Activated naive CD8-positive, alpha-beta T cell treated with anti-CD3 and anti-CD28 coated beads, Interleukin-2, amount 50 U/mL, for 16 hours (primary cell): ENCODE data around the gene PLCG1.
A peak's percentile ranks its signal among the peaks of the same experiment; 100 is the strongest.
"Not testable (repeated sequence)": the region's sequence is repeated elsewhere in the genome, so short reads cannot be mapped to it uniquely, and the experiment has no call there.

ENCODE experiments used
- DNase-seq: peaks from one replicate; pipeline ENCODE4 v3.0.0-alpha.2; 2020; ENCODE audit warnings: low read depth, low spot score

The PLCG1 gene

DNA sequence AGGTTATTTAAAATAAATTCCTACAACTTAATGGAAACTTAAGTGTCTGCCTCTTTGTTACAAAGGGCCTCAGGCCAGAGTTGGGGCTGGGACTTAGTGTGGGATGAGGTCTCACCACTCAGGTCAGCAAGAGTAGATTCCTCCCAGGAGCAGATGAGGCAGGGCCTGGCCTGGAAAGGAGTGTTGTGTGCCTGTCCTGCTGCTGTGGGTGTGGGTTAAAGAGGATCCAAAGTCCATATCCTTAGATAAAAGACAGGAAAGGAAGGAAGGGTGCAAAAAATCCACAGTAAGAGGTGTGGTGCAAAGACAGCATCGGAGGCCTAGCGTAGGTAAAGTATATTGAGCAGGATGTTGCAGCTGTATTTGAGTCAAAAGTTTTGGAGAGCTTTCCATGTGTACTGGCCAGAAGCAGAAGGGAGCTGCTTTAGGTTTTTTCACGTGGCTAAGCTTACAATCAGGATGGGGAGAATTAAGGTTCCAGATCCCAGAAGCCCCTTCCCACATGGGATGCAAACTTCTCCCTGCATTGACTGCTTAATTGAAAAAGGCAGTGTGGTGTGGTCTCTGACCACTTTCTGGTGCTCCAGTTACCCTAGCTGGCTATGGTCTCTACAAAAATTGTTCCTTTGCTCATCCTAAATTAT lies 12.8 kb upstream of the PLCG1 start:
- no peak for DNase-seq

DNA sequence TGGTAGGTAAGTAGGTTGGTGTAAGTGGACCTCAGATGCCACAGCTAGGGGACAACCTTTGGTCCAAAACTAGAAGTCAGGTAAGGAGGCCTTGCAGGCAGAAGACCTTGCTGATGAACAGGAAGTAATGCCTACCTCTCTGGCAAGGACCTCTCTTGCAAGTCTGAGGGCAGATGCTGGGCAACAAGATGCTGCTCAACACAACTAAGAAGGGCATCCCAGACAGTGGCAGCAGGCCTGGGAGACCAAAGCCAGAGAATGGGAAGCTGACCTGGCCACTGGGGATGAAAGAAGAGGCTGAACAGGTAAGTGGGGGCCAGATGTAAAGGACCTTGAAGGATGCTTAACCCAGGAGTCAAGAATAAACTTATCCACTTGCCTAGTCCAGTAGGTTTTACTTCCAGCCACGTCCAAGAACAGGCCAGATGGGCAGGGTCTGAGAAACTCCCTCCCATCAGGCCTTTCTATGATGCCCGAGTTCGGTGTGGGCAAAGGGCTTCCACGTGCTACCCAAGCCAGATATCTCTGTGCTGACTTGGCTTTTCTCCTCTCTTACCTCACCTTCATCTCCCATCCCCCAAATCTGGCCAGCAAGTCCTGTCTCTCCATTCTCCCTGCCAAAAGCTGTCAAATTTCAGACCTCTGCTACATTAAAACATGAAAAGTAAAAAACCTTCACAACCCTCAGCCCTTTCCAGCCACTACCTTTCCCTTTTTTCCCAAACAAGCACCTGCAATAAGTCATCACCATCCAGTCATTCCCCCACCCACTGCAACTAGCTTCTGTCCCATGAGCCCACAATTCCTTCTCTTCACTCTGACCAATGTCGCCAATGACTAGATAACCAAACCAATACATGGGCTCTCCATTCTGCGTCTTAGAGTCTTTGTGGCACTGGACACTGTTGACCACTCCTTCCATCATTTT lies 11.5 kb upstream of the PLCG1 start:
- DNase-seq: no peak

DNA sequence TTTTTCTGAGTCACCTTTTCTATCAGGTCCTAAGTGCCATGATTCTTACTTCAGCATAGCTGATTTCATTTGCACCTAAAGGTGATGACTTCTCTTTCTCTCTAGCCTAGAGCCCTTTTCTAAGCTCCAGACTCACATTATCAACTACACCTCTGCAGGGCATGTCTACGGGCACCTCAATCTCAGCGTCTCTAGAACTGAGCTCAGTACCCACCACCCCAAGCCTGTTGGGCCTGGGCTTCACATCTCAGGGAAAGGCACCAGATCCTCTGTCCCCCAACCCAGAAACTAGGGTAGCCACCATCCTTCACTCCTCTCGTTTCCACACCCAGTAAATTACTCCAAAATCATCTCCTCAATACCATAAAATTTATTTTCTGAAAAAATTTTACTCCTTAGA lies 10.6 kb upstream of the PLCG1 start:
- DNase-seq: no peak

DNA sequence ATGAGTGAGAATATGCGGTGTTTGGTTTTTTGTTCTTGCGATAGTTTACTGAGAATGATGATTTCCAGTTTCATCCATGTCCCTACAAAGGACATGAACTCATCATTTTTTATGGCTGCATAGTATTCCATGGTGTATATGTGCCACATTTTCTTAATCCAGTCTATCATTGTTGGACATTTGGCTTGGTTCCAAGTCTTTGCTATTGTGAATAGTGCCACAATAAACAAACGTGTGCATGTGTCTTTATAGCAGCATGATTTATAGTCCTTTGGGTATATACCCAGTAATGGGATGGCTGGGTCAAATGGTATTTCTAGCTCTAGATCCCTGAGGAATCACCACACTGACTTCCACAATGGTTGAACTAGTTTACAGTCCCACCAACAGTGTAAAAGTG lies 9.0 kb upstream of the PLCG1 start:
- not testable (repeated sequence) for DNase-seq

DNA sequence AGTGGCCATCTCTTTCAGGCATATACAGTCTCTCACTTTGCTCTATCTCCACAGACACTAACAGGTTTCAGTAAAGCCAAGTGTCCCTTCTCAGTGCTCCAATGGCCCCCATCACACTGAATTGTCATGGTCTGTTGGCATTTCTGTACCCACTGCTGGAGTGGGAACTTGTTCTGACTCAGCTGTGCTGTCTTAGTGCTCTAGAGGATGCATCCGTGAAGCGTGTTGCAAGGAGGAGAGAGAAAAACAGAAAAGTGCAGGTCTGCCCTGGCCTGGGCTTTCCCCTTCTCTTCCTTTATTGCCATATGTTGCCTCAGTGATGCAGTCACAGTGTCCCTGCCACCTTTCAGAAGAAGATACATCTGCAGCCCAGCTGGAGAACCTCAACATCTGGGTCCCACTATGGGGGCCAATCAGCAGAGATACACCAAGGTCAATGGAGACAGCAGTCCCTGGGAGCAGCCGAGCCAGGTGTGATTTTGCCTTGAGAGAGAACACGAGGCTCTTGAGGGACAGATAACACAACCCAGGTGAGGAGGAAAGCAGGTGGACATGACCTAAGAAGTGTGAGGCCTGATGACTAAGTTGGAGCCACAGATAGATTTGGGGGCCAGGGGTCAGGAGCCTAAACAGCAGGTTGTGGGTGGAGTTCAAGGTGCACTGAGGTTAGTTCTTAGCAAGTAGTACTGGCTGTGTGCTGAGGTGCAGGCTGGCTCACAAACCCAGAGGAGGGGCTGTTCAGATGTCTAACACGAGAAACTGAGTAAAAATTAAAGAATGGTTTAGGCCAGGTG lies 5.6 kb upstream of the PLCG1 start:
- DNase-seq: no peak

DNA sequence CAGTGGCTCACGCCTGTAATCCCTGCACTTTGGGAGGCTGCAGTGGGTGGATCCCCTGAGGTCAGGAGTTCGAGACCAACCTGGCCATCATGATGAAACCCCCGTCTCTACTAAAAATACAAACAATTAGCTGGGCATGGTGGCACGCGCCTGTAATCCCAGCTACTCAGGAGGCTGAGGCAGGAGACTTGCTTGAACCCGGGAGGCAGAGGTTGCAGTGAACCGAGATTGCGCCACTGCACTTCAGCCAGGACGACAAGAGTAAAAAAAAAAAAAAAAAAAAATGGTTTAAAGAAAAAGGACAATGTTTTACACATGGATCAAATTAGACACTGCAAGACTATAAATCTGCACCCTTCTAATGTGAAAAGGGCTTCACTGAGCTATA lies 5.0 kb upstream of the PLCG1 start:
- not testable (repeated sequence) for DNase-seq

DNA sequence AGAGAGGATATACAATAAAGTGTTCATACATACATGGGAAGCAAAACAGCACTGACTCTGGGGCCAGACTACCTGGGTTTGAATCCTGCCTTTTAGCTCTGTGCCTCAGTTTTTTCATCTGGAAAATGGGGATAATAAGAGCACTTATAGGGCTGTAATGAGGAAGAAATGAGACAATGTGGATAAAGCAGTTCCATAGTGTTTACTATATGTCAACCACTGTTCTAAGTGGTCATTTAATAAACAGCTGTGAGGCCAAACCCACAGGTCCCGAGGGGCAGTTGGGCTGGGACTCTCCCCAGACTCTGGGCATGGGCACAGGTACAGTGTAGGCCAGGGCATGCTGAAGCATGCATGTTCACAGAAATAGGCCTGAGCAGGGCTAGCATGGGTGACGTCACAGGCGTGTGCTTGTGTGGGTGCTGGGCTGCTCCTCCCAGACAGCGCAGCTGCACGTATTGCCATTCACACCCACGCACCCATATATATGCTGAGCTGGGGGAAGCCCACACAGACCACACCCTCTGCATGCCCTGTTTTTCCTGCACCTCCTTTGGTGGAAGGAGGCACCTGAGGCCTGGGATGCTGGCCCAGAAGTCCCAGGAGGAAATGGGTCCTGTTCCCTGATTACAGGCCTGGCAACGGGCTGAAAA lies 3.5 kb upstream of the PLCG1 start:
- no peak for DNase-seq

DNA sequence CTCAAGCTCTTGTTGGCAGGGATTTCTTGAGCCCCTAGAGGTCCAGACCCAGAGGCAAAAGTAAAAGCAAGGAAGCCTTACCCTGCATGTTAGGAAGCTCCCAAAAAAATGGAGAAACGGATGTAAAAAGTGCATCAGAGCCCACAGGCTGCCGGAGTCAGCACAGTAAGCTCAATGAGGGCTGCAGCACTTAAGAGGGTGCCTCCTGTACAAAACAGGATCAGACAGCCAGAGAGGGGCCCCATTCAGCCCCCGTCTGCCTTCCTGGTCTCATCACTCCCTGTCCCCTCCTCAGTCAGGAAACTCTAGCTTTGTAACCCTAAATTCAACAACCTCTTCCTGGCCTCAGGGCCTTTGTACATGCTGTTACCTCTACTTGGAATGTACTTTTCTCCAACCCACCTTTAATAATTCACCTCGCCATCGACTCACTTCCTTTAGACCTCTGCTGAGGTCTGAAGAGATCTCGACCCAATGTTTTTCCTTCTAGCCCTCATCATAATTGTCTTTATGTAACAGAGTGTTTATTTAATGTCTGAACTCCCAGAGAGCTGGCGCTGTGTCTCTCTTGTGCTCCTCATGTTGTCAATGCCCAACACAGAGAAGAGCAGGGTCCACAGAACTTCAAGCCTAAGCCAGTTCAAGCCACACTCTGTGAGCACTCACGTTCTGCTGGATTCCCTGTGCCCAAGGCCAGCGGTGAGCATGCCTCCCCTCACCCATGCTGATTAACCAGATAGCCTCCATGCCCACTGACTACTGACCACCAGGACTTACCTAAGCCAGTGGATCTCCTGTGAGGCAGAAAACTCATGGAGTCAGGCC lies 2.8 kb upstream of the PLCG1 start:
- DNase-seq: no peak

DNA sequence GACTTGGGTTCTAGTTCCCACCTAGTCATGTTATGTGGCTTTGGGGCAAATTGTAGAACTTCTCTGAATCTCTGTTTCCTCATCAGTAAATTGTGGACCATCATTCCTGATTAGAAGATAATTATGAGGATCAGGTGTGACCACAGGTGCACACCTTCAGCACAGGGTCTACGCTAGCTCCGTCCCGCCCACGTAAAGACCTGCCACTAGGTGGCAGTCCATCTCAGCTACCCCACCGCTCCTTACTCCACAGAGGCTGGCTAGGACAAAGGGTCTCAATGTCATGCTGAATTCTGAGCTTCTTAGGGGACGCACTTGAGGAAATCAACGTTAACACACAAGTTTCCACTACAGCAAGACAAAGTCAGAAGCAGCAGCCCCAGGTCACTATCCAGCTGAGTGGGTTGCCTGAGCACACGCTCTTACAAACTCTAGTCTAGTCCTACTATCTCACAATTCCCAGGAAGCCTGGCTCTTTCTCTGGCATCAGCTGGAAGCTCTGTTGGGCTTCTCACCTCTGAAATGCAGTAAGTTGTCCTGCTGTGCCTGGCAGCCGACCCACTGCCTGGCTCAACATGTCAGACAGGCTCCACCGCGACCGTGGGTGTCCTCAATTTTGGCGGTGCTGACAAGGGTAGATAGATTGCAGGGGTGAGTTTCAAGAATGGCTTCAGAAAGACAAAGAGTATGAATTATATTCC lies 2.0 kb upstream of the PLCG1 start:
- DNase-seq: peak; percentile 27

DNA sequence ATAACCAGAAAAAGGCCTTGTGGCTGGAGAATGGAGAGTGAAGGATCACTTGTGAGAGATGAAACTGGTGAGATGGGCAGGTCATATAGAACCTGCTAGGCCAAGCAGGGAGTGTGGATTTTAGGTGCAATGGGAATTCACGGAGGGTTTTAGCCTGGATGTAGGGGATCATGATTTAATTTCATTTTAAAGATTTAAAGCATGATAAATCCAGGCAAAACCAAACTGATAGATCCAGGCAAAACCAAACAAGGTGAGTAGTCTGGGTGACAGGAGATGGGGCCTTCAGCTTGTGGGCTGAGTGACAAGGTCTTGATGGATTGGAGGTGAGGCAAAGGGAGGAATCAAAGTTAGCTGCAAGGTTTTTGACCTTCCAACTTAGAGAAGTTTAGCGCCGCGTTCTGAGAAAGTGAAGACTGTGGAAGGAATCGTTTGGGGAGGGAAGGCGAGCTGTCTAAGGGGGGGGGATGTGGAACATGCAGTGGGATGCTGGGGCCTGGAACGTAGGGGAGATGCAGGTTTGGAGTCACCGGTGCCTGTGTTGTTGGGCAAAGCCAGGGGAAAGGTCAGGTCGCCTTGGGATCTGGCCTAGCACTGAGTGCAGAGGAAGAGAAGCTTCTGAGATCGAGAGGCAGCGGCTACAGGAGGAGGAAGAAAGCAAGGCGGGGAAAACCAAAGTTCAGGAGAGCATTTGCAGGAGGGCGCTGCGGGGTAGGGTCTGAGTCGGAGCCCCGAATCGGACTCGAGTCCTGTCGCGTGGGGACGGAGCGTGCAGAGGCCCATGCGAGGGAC lies 1.3 kb upstream of the PLCG1 start:
- DNase-seq: no peak

DNA sequence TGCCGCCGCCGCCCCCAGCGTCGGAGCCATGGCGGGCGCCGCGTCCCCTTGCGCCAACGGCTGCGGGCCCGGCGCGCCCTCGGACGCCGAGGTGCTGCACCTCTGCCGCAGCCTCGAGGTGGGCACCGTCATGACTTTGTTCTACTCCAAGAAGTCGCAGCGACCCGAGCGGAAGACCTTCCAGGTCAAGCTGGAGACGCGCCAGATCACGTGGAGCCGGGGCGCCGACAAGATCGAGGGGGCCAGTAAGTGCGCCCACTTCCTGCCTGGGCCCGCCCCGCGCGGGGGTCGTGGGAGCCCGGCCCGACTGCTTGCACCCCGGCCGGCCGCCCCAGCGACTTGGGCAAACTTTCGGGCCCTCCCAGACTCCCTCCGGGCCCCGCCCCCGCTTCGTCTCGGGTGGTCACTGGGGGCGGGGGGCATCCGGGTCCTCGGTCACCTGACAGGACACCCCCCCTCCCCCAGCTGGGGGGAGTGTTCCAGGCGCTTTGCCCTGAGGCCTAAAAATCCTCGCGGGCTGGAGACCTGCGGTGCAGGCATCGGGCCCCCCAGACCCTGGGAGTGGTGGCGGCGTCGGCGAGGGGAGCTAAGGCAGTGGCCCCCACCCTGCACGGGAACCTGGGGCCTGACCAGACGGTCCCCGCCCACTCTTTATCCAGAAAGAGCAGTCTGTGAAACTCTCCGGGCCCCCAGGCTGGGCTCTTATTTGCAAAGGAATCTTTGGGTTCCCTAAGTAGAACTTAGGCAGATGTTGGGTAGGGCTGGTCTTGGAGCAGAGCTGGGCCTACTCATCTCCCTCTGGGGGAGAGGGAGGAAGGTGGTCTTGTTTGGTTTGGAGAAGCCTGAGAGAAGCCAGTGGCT lies 501 bp downstream of the PLCG1 start:
- no peak for DNase-seq

DNA sequence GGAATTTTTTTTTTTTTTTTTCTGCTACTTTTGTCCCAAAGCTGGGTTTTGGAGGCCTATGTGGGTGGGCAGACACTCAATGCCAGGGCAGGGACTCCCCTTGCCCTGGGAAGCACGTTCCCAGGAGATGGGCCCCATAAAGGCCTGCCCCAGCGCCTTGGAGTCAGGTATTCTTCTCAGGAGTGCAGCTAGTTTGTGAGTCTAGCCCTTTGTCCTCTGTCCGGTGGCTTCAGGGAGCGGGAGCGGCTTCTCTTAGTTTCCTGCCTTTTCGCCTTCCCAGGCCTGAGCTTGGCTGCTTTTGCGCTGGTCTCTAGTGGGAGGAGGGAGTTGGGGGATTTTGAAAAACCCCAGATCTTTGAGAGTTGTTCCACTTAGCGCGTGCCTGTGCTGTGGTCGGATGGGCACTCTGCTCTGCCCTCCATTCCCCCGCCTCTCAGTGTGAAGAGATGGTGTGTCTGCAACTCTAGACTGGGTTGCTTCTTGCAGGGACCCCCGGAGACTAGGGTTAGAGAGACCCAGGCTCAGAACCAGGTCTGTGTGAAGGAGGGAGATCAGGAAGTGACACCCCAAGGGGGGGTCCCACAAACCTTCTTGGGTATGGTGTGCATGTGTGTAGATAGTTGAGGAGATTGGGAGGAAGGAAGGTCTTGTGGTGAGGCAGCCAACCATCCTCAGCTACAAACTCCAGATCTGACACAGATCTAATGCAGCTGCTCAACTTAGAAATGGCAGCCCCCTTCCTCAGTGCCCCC lies 1.3 kb downstream of the PLCG1 start:
- no peak for DNase-seq

DNA sequence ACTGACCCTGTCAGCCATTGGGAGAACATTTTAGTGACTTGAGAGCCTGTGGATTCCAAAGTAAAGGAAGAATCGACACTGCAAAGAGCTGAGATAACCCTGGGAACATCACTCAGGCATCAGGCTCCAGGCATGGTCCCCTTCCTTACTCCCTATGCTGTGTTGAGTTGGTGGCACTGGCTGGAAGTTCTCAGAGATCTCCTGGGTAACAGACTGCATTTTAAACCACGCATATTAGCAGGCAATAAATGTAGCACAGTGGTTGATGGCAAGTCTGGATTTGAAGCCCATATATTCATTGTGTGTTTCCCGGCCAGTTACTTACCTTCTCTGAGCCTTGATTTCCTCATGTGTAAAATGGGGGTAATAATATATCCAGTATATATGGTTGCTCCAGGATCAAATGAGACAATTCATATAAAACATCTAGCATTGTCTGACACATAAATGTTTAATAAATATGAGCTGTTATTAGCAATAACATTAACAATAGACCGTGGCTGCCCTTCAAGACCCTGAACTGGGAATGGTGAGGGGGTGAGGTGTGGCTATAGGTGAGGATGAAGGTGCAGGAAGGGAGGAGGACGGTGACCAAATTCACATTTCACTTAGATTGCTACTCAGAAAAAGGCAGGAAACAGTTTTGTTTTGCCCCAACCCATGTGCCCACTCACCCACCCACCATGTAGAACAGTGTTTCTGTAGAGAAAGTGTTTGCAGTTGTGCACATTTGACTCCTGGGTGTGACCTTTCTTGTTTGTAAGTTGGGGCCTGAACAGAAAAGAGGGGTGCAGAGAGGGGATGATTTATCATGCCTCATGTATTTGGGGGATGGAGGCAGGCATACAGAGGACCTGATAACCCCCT lies 2.1 kb downstream of the PLCG1 start:
- no peak for DNase-seq

DNA sequence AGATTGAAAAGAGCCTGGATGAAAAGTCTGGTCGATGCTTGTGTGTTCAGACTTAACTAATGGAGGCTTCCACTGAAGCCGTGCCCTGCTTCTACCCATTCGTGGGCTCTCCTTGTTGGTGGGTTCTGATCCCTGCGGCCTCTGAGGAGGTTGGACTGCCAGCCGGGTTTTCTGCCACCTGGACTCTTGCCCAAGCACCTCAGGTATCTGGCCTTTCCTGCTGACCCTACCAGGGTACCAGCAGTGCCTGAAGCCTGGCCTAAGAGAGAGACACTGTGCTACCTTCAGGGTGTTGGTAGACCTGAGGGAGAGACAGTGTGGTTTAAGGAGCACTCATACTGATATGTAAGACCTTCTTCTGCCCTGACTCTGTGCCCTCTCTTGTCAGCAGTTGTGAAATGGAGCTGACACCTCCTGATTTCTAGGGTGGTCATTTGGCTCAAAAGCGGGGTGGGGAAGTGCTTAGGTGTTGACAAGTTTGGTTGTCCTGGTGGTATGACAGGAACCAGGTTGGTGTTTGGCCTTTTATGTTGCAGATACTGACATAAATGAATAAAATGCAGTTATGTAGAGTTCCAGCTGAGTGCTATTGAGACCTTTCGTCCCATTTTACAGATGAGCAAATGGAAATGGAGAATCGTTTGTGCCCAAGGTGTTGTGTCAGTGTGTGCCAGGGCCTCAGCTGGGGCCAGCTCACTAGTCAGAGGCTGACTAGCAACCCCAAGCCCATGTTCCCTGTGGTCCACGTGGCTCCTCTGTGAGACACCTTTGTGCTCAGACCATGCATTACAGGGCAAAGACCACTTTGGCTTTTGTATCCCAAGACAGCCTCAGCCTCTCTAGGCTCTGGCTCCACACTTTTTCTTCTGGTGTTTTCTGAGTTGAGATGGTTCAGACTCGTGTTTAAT lies 3.1 kb downstream of the PLCG1 start:
- no peak for DNase-seq

DNA sequence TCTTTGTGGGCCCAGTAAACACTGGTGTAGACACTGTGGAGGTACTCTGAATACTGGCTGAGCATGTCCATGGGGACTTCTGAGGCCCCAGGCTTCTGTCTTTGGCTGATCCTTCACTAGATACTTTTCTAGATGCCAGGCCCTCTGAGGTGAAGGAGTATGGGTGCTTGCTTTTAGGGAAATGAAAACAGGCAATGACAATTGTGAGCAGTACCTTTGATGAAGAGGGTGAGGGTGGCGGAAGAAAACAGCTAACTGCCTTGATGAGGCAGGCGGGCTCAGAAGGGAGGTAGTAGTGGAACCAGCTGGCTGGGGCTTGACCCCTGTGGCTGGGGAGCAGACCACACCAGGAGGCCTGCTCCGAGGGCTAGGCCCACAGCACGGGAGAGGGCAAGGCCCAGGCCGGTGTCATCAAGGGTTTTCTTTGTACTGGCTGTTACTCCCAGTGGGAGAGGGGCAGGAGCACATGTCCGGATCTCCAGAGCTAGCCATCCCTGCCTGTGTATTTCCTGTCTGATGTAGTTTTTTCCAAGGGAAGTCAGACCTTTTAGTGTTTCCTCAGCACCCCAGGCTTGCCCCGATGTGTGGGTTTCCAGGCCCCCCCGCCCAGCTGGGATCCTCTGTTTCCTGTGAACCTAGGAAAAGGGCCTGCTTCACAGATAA lies 3.9 kb downstream of the PLCG1 start:
- DNase-seq: no peak
